AG08395 (cell line): Measurements from ENCODE around the gene TBC1D19.
"Not testable (repeated sequence)": the region's sequence is repeated elsewhere in the genome, so short reads cannot be mapped to it uniquely, and the experiment has no call there.

Experiments used
- DNase-seq: peaks from one replicate; pipeline ENCODE4 v3.0.0; 2012; ENCODE audit warnings: mixed read lengths, low spot score

The TBC1D19 gene

GRCh38 chr4:26682436-26682835 is 98.6 kb downstream of the TBC1D19 start:
- DNase-seq = no peak

GRCh38 chr4:26685250-26685649 is 101.4 kb downstream of the TBC1D19 start:
- no peak for DNase-seq

GRCh38 chr4:26687728-26688127 is 103.8 kb downstream of the TBC1D19 start:
- DNase-seq = peak; percentile 70

- DNase-seq = no peak
Observed at GRCh38 chr4:26690506-26690905, 106.6 kb downstream of the TBC1D19 start.

- peak; percentile 51 for DNase-seq
Observed at GRCh38 chr4:26692014-26692726, 108.3 kb downstream of the TBC1D19 start.

- DNase-seq = not testable (repeated sequence)
Observed at GRCh38 chr4:26694131-26694530, 110.2 kb downstream of the TBC1D19 start.

GRCh38 chr4:26700110-26700509 is 116.2 kb downstream of the TBC1D19 start:
- no peak for DNase-seq

GRCh38 chr4:26701095-26701494 is 117.2 kb downstream of the TBC1D19 start:
- no peak for DNase-seq

GRCh38 chr4:26701786-26702227 is 117.9 kb downstream of the TBC1D19 start:
- peak; percentile 7 for DNase-seq

- no peak for DNase-seq
Observed at GRCh38 chr4:26707342-26707741, 123.5 kb downstream of the TBC1D19 start.

GRCh38 chr4:26709246-26709645 is 125.4 kb downstream of the TBC1D19 start:
- DNase-seq = no peak

- no peak for DNase-seq
Observed at GRCh38 chr4:26713563-26714151, 129.8 kb downstream of the TBC1D19 start.

- DNase-seq = no peak
Observed at GRCh38 chr4:26715636-26716242, 131.9 kb downstream of the TBC1D19 start.

GRCh38 chr4:26717332-26717731 is 133.4 kb downstream of the TBC1D19 start:
- DNase-seq = peak; percentile 62

GRCh38 chr4:26719954-26720552 is 136.2 kb downstream of the TBC1D19 start:
- peak; percentile 48 for DNase-seq

GRCh38 chr4:26721685-26722084 is 137.8 kb downstream of the TBC1D19 start:
- no peak for DNase-seq

- DNase-seq = no peak
Observed at GRCh38 chr4:26723216-26723615, 139.3 kb downstream of the TBC1D19 start.

GRCh38 chr4:26724534-26724933 is 140.7 kb downstream of the TBC1D19 start:
- DNase-seq = no peak

- no peak for DNase-seq
Observed at GRCh38 chr4:26726655-26727387, 142.9 kb downstream of the TBC1D19 start.

- DNase-seq = no peak
Observed at GRCh38 chr4:26727844-26728243, 144.0 kb downstream of the TBC1D19 start.

- no peak for DNase-seq
Observed at GRCh38 chr4:26729027-26729426, 145.1 kb downstream of the TBC1D19 start.

- no peak for DNase-seq
Observed at GRCh38 chr4:26729547-26729946, 145.7 kb downstream of the TBC1D19 start.
